SIG-M5 (cell line): Measurements from ENCODE around the gene PSMF1.
"Not testable (repeated sequence)": the region's sequence is repeated elsewhere in the genome, so short reads cannot be mapped to it uniquely, and the experiment has no call there.

Experiments used
- DNase-seq: peaks from one replicate; lab custom pipeline; 2025; lab: John Stamatoyannopoulos, UW

The PSMF1 gene

DNA sequence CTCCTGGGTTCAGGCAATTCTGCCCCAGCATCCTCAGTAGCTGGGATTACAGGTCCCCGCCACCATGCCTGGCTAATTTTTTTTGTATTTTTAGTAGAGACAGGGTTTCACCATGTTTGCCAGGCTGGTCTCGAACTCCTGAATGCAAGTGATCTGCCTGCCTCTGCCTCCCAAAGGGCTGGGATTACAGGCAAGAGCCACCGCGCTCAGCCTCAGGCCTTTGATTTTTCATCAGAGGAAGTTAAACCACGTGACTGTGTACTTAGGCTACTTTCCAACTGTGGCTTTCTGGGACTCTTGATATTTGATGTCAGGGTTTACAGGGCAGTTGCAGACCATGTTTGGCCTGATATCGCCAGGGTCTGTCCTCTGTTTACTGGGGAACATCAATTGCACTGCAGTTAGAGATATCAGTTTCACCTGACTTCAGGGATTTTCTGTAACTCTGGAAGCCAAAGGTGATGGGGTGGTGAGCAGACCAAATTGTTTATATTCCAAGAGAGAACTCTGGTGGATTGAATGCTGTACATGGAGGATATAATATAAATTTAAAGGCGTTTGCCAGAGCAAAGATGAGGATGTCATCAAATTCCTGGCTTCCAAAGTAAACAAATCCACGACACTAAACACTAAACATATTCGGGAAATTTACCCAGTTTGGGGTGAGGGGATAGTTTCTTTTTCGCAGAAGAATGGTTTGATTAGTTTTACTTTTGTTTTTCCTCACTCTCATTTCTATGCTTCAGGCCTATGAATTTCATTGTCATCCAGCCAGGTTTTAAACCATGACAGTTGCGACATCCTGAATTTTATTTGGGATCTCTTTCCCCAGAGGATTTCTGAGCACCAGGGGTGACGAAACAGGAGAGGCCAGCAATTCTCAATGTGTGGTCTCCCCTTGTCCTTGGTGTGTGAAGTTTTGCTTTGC, 4.2 kb downstream of the PSMF1 start:
- no peak for DNase-seq

GRCh38 chr20:1123666-1124065, 5.3 kb downstream of the PSMF1 start:
- DNase-seq, result no peak

DNA sequence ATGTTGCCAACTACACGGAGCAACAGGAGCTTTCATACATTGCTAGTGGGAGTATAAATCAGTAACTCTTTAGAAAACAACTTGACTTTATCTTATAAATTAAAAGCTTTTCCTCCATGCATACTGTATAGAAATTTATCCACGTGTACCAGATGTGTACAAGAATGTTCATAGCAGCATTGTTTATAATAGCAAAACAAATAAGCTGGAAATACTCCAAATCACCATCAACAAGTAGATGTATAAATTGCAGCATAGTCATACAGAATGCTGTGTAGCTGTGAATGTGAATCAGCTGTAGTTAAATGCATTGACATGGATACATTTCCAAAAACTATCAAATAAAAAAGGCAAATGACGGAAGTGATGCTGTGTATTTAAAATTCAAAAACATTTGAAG, 6.0 kb downstream of the PSMF1 start:
- no peak for DNase-seq

DNA sequence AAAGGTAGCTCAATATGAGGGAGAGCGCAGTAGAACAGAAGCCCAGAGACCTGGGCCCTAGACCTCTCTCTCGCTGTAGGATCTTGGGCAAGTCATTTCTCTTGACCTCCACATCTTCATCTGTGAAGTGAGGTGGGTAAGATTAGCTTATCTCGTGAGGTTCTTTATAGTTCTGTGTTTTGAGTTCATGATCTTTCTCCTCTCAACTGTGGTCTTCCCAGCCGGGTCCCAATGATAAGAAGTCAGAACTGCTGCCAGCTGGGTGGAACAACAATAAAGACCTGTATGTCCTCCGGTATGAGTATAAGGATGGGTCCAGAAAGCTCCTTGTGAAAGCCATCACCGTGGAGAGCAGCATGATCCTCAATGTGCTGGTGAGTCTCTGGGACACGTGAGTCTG, 6.9 kb downstream of the PSMF1 start:
- no peak for DNase-seq

GRCh38 chr20:1127840-1128239, 9.4 kb downstream of the PSMF1 start:
- no peak for DNase-seq

DNA sequence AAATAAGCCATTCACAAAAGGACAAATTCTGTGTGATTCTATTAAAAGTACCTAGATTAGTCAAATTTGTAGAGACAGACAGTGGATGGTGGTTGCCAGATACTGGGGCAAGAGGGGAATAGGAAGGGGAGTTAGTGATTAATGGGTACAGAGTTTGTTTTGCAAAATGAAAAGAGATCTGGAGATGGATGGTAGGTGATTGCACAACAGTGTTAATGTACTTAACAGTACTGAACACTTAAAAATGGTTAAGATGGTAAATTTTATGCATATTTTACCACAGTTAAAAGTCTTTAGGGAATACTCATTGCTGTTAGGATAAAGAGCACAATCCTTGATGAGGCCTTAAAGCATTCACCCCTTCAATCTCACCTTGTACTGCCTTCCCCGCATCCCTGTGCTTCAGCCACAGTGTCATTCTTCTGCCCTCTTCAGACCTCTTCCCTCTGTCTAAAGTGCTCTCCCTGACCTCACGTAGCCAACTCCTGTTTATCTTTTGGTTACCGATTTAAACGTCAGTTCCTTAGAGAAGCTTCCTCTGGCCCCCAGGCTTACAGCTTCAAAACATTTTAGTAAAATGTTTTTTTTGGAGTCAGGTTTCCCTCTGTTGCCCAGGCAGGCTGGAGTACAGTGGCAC, 11.8 kb downstream of the PSMF1 start:
- no peak for DNase-seq

- DNase-seq, result no peak
Observed at GRCh38 chr20:1130847-1131246, 12.4 kb downstream of the PSMF1 start.

DNA sequence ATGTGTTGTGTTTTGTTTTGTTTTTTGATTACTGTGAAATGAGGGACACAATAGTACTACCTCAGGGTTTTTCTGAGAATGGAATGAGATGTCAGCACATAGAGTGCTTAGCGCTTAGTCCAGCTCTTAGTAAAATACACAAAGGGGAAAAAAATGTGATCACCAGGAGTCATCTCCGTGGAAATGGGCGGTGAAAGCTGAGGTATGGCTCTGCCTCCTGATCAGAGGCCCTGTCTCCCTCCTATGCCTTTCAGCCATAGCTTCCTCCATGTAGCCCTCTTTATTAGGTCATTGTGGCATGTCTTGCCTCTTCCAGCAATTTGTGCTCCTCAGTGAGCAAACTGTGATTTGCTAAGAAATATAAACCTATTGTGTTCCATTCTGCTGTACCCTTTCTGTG, 13.0 kb downstream of the PSMF1 start:
- no peak for DNase-seq

GRCh38 chr20:1134355-1134754, 16.0 kb downstream of the PSMF1 start:
- DNase-seq, result no peak

DNA sequence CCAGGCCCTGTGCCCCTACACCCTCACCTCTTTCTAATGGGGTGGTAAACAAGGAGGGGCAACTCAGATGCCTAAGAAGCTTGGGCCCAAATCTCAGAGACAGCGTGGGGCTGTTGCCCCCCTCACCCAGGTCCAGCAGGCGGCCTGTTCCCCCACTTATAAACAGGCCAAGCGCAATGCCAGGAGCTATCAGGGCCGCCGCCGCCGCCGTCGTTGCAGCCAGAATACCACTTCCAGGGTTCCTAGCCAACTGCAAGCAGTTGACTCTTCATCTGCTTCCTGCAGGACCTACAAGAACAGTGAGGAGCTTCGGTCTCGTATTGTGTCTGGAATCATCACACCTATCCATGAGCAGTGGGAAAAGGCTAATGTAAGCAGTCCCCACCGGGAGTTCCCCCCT, 16.4 kb downstream of the PSMF1 start:
- no peak for DNase-seq

DNA sequence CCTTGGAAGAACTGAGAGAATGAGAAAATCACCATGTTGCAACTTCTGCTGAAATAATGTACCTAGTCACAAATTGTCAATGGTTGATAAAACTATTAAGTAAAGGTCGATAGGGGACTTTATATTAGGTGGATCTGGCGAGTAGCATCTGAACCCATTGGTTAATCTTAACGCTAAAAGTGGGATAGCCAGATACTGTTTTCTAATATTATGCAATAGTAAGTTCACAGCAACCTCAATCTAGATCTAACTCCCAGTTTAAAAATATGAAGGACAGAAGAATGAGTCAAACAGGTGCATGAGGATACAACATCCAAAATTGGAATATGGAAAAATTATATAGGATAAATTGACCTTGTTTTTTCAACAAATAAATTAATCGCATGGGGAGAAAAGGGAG, 18.8 kb downstream of the PSMF1 start:
- no peak for DNase-seq

DNA sequence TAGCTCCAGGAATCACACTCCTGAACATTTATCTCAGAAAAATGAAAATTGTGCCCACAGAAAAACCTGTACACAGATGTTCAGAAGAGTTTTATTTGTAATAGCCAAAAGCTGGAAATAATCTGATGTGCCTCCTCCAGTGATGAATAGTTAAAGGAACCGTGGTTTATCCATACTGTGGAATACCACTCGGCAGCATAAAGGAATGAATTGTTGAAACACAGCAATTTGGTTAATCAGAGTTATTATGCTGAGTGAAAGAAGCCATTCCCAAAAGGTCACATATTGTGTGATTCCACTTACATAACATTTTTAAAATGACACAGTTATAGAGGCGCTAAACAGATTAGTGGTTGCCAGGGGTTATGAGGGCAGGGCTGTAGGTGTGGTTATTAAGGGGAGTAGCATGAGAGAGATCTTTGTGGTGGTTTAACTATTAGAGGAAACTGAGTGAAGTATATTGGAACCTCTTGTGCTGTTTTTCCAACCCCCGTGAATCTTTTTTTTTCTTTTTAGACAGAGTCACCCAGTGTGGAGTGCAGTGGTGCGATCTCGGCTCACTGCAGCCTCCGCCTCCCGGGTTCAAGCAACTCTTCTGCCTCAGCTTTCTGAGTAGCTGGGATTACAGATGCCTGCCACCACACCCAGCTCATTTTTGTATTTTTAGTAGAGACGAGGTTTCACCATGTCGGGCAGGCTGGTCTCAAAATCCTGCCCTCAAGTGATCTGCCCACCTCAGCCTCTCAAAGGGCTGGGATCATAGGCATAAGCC, 26.2 kb downstream of the PSMF1 start:
- no peak for DNase-seq

- DNase-seq, result no peak
Observed at GRCh38 chr20:1146957-1147356, 28.6 kb downstream of the PSMF1 start.

DNA sequence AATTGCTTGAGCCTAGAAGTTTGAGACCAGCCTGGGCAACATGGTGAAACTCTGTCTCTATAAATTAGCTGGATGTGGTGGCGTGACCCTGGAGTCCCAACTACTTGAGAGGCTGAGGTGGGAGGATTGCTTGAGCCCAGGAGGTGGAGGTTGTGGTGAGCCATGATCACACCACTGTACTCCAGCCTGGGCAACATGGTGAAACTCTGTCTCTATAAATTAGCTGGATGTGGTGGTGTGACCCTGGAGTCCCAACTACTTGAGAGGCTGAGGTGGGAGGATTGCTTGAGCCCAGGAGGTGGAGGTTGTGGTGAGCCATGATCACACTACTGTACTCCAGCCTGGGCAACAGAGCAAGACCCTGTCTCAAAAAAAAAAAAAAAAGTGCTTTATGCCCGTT, 31.4 kb downstream of the PSMF1 start:
- DNase-seq, result not testable (repeated sequence)

DNA sequence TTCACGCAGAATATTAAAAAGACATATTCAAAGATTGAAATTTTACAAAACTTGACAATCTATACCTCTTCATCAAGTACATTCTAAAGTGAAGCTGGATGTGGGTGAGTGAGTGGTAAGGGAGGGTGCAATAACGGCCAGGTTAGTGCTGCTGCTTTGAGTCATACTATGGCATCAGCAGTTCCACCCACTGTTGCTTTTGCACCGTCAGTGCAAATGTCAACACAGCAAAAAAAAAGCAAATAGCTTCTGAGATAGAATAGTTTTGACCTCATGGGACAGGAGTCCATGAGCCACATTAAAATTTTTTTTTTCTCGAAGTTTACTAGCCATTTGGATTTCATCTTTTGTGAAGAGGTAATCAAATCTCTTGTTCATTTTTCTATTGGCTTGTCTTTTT, 31.8 kb downstream of the PSMF1 start:
- no peak for DNase-seq

DNA sequence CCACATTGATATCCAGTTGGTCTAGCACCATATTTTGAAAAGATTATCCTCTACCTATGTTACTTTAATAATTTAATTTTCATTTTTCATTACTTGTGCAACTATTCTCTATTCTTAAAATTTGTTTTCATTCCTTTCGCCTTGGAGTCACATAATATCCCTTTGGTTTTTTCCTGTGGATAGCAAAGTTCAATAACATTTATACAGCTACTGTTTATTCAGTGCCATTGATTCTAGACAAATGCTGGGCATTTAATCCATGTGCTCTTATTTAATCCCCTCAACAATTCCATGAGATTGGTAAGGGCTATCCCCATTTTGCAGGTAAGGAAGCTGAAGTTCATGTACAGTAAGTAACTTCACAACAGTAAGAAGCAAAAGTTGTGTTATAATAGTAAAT, 32.6 kb downstream of the PSMF1 start:
- DNase-seq, result no peak

DNA sequence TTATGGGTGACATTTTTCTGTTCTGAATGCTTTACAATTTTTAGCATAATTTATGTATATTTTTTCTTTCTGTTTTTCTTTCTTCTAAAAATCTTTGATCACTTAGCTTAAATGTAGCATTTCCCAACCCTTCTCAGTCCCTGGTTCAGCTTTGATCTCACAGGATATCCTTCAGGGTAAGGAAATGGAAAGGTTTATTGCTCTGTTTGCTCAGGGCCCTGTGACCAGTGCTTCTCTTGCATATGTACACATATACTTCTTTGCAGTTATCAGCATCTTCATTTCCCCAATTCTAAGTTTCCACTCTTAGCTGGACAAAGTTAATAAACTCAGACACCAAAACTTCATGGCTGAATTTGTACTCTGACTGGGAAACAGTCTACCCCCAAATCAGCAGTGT, 35.8 kb downstream of the PSMF1 start:
- no peak for DNase-seq

GRCh38 chr20:1154691-1155090, 36.3 kb downstream of the PSMF1 start:
- no peak for DNase-seq

GRCh38 chr20:1155342-1155741, 36.9 kb downstream of the PSMF1 start:
- DNase-seq, result no peak

DNA sequence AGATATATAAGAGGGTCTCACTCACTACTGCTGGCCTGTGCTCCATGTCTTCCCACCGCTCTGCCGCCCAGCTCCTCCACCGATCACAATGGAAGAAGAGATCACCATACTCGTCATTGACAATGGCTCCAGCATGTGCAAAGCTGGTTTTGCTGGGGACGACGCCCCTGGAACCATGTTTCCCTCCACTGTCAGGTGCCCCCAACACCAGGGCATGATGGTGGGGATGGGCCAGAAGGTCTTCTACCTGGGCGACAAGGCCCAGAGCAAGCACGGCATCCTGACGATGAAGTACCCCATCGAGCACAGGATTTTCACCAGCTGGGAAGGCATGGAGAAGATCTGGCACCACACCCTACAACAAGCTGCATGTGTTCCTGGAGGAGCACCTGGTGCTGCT, 42.1 kb downstream of the PSMF1 start:
- DNase-seq, result no peak

GRCh38 chr20:1160991-1161390, 42.6 kb downstream of the PSMF1 start:
- no peak for DNase-seq

GRCh38 chr20:1163105-1163504, 44.7 kb downstream of the PSMF1 start:
- no peak for DNase-seq

DNA sequence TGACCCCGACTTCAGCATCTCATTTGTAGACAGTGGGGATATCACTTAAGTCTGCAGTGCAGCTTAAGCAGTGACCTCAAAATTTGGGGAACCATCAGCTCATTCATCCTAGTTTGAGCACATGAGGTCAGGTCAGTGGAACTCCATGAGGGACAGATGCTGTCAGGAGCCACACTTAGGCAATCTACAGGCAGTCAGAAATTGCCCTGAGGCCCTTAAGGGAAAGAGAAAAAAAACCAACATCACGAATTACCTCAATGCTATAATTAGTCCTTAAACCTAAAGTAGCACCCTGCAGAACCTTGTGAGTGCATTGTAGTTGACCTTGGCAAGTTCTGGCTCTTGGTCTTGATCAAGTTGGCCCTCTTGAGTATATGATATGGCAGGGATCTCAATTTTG, 45.3 kb downstream of the PSMF1 start:
- no peak for DNase-seq
